Activated CD4-positive, alpha-beta T cell treated with anti-CD3 and anti-CD28 coated beads, Interleukin-2, amount 50 U/mL, for 4 hours (primary cell): ENCODE results near the gene SRSF11.

Source experiments
- DNase-seq, 2 experiments: peaks; one replicate each; pipeline ENCODE4 v3.0.0-alpha.2; 2020

The SRSF11 gene

GRCh38 chr1:70224954-70225353, 3.8 kb downstream of the SRSF11 start:
- DNase-seq = no peak

- DNase-seq = no peak
Observed at GRCh38 chr1:70227439-70227838, 6.3 kb downstream of the SRSF11 start.

- no peak for DNase-seq
Observed at GRCh38 chr1:70228670-70229069, 7.5 kb downstream of the SRSF11 start.

GRCh38 chr1:70231475-70231874, 10.3 kb downstream of the SRSF11 start:
- no peak for DNase-seq

- no peak for DNase-seq
Observed at GRCh38 chr1:70234733-70235132, 13.6 kb downstream of the SRSF11 start.

GRCh38 chr1:70239940-70240339, 18.8 kb downstream of the SRSF11 start:
- DNase-seq = no peak

- DNase-seq = no peak
Observed at GRCh38 chr1:70247122-70247521, 25.9 kb downstream of the SRSF11 start.

- no peak for DNase-seq
Observed at GRCh38 chr1:70247768-70248167, 26.6 kb downstream of the SRSF11 start.

GRCh38 chr1:70248729-70249128, 27.5 kb downstream of the SRSF11 start:
- no peak for DNase-seq

GRCh38 chr1:70256664-70257063, 35.5 kb downstream of the SRSF11 start:
- DNase-seq = no peak

GRCh38 chr1:70264839-70265238, 43.7 kb downstream of the SRSF11 start:
- no peak for DNase-seq

- no peak for DNase-seq
Observed at GRCh38 chr1:70265946-70266345, 44.8 kb downstream of the SRSF11 start.

GRCh38 chr1:70277875-70278274, 56.7 kb downstream of the SRSF11 start:
- no peak for DNase-seq

- no peak for DNase-seq
Observed at GRCh38 chr1:70278710-70279109, 57.5 kb downstream of the SRSF11 start.

- DNase-seq = no peak
Observed at GRCh38 chr1:70284366-70284765, 63.2 kb downstream of the SRSF11 start.

- no peak for DNase-seq
Observed at GRCh38 chr1:70286453-70286852, 65.3 kb downstream of the SRSF11 start.

GRCh38 chr1:70288166-70288565, 67.0 kb downstream of the SRSF11 start:
- DNase-seq = no peak

- no peak for DNase-seq
Observed at GRCh38 chr1:70290218-70290617, 69.0 kb downstream of the SRSF11 start.

GRCh38 chr1:70293186-70293843, 72.1 kb downstream of the SRSF11 start:
- DNase-seq = no peak

GRCh38 chr1:70295749-70296148, 74.6 kb downstream of the SRSF11 start:
- no peak for DNase-seq

- no peak for DNase-seq
Observed at GRCh38 chr1:70299472-70299871, 78.3 kb downstream of the SRSF11 start.
